LNCaP clone FGC (cell line): ENCODE data around the gene GALNT18.

ENCODE experiments used
- DNase-seq: peaks from one replicate; pipeline ENCODE4 v3.0.0-alpha.2; 2011; ENCODE audit warnings: low read depth
- H3K4me3 ChIP-seq: 2 replicates; pipeline ENCODE4 v1.5.1; 2011; ENCODE audit warnings: mild to moderate bottlenecking, low read depth, low read length, control low read depth
- TF ChIP-seq, protein P1 (sequence below): IDR thresholded peaks from 2 replicates; pipeline ENCODE4 v1.5.1; 2012; ENCODE audit warnings: mild to moderate bottlenecking; ENCODE audit not compliant: control insufficient read depth, insufficient read depth; ENCODE audit errors: extremely low read depth

Gene GALNT18

DNA sequence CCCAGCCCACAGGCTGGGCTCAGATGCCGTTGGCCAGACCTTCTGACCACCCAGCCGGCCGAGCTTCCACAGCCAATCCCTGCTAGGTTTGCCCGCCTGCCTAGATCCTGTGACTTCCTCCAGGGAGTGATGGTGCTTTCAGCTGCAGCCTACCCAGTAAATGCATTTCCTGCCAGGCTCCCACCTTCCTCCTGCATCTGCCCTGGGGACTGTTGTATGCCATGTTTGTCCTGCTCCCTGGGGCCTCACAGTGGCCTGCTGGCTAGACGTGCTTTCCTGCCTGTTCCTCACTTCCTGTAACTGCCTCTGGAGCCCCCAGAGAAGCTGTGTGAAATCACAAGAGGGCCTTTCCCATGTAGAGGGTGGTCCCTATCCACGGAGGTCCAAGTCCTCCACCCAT, 86.2 kb downstream of the GALNT18 start:
- no peak overlapping the region for H3K4me3 ChIP-seq
- TF ChIP-seq, protein P1, sequence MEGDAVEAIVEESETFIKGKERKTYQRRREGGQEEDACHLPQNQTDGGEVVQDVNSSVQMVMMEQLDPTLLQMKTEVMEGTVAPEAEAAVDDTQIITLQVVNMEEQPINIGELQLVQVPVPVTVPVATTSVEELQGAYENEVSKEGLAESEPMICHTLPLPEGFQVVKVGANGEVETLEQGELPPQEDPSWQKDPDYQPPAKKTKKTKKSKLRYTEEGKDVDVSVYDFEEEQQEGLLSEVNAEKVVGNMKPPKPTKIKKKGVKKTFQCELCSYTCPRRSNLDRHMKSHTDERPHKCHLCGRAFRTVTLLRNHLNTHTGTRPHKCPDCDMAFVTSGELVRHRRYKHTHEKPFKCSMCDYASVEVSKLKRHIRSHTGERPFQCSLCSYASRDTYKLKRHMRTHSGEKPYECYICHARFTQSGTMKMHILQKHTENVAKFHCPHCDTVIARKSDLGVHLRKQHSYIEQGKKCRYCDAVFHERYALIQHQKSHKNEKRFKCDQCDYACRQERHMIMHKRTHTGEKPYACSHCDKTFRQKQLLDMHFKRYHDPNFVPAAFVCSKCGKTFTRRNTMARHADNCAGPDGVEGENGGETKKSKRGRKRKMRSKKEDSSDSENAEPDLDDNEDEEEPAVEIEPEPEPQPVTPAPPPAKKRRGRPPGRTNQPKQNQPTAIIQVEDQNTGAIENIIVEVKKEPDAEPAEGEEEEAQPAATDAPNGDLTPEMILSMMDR, result no peak
- DNase-seq, result no peak

DNA sequence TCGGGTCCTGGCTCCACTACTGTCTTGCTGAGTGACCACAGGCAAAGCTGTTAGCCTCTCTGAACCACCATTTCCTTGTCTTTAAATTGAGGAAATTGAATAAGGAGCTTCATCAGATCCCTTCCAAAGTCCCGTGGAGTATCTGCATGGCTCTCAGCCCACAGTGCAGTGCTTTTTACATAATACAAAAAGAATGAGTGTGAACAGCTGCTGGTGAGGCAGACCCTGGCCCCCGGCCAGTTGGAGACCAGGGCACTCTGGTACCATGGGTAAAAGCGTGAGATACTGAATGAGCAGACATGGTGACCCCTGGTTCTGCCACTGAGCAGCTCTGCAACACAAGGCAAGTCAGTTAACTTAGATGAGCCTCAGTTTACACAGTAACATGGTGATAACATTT, 86.8 kb downstream of the GALNT18 start:
- TF ChIP-seq, protein P1, result no peak
- no peak for DNase-seq
- H3K4me3 ChIP-seq, result no peak overlapping the region

- no peak for DNase-seq
- TF ChIP-seq, protein P1, result no peak
- H3K4me3 ChIP-seq, result no peak overlapping the region
These were observed 88.1 kb downstream of the GALNT18 start for GRCh38 chr11:11533751-11534150.

DNA sequence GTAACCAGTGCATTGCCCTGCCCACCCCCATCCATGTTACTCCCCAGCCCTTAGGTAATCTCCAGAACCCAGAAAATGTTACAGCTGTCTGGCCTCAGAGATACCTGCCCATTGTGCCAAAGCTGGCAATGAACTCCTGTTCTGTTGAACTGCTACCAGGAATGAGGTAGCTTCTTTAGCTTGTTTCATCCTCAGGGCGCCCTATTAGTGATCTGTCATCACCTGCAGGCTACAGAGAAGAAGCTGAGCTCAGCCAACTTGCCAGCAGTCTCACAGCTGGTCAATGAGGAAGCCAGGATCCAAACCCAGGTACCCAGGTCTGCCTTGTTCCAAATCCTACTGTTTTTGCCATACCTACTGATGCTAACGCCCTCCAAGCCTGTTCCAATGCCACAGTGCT, 88.7 kb downstream of the GALNT18 start:
- DNase-seq, result no peak
- no peak overlapping the region for H3K4me3 ChIP-seq
- TF ChIP-seq, protein P1, result no peak

DNA sequence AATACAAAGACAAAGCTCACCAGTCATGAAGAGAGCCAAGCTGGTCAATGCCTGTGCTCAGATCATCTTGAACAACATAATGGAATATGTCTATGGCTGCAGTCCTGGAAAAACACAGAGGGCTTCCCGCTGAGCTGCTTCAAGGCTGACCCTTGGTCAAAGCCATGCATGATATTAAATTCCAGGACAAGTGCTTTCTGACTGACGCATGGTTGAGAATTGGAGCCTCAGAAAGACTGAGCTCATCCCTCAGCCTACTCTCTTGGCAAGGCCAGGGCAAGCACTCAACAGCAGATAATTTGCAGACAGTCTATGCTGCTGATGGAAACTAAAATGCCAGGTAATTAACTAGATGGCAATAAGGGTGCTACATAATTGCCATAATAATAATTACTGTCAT, 89.2 kb downstream of the GALNT18 start:
- TF ChIP-seq, protein P1, result no peak
- no peak for DNase-seq
- H3K4me3 ChIP-seq, result no peak overlapping the region

DNA sequence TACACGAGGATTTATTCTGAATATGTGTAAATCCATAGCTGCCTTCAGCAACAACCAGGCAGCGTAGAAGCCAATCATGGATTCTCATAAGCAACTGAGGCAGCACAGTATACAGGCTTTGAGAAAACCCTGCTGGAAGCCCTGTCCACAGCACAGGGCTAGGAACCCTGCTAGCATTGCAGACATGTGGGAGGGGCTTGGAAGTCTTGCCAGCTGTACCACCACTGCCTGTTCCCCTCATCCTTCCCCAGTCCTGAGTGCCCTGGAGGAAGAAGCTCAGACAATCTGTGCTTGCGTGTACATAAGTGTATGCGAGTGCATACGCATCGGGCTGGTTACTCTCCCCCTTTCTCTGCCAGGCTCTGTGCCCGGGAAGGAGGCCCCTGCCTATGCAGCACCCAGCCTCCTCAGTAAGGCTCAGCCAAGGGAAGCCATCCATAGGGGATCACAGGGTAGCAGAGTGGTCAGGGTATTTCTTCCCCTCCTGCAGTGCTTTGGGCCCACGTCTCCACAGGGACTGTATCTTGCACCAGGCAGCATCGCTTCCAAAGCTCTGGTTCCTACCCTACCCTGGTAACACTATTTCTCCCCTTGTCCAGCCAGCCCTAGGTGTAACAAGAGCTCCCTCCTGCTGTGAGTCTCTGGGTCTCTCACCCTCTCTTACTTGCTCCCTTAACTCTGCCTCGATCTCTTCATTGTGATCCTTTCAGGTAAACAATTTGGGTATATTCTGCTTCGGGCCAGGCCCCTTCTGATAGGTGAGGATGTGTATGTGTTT, 90.5 kb downstream of the GALNT18 start:
- TF ChIP-seq, protein P1, result no peak
- no peak for DNase-seq
- H3K4me3 ChIP-seq, result no peak overlapping the region

DNA sequence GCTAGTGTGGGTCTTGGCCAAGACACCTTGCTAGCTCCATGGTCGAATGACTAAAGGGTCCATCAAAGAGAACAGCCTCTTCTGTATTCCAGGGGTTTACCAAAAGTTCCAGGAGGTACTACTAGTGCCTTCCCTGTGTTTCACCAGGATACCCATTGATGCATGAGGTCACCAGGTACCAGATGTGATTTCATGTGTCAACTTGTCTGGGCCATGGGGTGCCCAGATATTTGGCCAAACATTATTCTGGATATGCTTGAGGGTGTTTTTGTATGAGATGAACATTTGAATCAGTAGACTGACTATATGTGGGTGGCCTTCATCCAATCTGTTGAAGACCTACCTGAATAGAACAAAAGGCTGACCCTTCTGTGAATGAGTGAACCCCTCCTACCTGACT, 92.8 kb downstream of the GALNT18 start:
- no peak overlapping the region for H3K4me3 ChIP-seq
- TF ChIP-seq, protein P1, result no peak
- DNase-seq, result no peak
